NCI-H1436 treated with DMSO at 0.1 percent for 48 hours (cell line): ENCODE results near the gene PLP1.
A peak's percentile ranks its signal among the peaks of the same experiment; 100 is the strongest.
"Not testable (repeated sequence)": the region's sequence is repeated elsewhere in the genome, so short reads cannot be mapped to it uniquely, and the experiment has no call there.

Source experiments
- DNase-seq: peaks from one replicate; lab custom pipeline; 2025; lab: John Stamatoyannopoulos, UW

The PLP1 gene, protein sequence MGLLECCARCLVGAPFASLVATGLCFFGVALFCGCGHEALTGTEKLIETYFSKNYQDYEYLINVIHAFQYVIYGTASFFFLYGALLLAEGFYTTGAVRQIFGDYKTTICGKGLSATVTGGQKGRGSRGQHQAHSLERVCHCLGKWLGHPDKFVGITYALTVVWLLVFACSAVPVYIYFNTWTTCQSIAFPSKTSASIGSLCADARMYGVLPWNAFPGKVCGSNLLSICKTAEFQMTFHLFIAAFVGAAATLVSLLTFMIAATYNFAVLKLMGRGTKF

DNA sequence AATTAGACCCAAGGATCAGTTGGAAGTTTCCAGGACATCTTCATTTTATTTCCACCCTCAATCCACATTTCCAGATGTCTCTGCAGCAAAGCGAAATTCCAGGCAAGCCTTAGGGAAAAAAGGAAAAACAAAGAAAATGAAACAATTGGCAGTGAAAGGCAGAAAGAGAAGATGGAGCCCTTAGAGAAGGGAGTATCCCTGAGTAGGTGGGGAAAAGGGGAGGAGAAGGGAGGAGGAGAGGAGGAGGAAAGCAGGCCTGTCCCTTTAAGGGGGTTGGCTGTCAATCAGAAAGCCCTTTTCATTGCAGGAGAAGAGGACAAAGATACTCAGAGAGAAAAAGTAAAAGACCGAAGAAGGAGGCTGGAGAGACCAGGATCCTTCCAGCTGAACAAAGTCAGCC is at the start of gene PLP1:
Gene PLP1 (plus strand): TSS at position 295 of the 400 bp plus-strand sequence. CDS start 156 bp downstream, outside the sequence.
- no peak for DNase-seq

DNA sequence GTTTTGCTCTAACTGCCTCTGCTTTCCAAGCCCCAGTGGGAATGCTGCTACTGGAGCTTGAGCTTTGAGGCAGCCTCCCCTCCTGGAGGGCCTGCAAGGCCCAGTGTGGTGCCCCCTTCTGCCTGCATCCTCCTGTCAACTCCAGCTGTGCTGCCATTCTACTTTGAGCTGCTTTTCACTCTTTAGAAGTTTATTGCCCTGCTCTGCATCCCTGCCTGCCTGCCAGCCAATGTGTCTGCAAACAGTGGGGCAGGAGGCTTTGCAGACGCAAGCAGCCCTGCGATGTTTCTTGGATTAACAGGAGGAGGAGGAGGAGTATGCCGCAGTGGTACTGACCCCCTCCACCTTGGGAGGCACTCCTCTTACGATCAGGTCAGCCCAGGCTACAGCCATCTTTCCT is 49.5 kb upstream of the PLP1 start:
- DNase-seq: no peak

DNA sequence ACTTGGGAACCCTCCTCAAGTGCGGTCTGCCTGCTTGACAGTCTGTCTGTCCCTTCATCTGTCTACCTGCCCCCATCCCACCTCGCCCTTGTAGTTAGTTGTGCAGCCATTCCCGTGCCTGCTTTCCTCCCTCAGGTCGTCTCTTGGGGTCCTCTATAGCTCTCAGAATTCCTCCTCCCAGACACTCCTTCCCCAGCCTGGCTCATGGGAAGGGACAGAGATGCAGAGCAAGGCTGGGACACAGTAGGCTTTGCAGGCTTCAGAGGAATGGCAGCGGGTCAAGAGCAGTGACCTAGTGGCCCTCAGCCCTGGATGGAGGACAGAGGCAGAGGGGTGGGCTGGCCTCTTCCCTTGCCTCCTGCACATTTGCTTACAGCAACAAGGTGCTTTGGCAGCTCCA is 47.6 kb upstream of the PLP1 start:
- no peak for DNase-seq

DNA sequence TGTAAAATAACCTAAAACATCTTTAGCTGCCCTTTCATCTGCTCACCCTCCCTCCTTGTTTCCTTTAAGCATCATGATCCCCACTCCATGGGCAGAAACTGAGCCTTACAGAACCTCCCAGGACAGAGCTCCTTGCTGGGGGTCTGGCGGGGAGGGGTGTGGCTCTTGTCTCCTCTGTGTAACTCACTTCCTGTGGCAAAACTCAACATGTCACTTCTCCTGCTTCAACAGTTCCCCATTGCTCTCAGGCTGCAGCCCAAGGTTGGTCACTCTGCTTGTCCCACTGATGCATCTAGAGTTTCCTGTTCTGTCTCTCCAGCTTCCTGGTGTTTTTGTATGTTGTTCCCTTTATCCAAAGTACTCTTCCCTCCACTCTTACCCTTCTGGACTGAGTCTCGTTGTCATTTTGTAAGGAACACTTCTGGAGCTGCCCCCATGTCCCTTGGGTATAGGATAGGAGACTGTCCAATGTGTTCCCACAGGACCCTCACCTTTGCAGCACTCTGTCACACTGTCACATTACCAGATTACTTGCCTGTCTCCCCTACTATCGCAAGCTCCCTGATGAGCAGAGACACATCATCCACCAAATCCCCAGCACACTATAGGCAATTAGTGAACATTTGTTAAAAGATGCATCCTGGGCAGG is 46.4 kb upstream of the PLP1 start:
- no peak for DNase-seq

DNA sequence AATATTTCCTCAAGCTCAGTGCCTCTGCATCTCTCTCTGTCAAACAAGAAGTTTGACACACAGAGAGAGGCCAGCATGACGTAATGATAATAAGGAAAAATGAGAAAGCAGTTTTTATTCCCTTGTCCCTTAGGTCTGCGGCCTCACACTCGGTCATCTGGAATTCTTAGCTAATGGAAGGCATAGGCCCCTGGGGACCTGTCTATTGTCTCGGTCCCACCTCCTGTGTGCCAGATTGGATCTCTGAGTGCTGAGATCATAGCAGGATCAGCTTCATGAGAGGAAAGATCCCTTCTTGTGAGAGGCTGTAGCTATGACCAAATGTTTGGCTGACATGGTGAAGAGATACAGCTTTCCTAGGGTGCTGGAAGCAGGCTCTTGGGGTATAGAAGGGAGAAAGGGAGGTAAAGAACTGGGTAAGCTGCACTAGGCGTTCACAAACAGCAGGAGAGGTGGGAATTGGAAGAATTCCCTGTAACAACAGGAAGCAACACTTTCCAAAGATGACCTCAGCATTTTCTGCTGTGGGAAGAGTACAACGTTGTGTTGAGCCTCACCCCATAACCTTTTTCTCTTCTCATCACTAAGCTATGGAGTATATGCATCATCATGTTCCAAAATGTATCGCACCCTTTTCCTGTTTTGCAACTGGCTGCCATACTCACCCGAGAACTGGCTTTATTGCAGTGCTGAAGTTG is 45.7 kb upstream of the PLP1 start:
- DNase-seq: no peak

DNA sequence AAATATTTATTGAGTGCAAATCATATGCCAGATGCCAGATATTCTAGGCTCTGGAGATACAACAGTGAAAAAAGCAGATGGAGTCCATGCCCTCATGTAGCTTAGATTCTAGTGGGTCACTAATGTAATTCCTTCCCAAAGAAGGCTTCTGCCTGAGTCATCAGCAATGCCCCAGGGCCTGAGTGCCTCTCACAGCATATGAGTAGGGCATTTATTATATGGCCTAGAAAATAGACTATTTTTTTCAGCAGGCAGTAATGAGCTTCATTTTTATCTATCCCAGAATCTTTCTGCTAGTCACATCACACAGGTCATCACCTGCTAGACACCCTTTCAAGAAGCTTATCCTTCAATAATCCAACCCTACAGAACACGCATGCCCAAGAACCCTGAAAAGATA is 43.6 kb upstream of the PLP1 start:
- DNase-seq: no peak

DNA sequence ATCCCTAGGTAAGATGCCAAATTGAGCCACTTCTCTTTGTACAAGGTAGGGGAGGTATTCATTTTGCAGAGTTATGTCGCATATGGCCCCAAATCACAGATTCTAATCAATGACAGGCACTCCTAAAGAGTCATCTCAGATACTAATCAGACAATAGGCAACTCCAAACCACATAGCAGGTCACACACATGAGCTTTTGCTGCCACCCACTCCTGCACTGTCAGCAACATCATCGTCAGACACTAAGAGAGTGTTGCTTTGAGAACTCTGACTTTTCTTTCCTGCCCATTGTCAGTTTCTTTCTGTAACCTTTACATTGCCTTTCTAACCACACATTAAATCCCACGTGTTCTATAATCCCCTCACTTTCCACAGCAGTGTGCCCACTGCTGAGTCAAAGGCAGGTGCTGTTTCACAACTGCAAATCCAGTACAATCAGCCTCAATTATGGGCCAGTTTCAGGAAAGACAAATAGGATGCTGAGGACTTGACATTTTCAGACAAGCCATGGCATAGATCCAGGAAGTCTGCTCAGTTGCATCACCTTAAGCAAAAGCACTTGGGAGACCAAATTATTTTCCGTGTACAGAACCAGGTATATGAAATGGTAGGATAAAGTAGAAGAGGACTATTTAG is 42.4 kb upstream of the PLP1 start:
- DNase-seq: no peak

DNA sequence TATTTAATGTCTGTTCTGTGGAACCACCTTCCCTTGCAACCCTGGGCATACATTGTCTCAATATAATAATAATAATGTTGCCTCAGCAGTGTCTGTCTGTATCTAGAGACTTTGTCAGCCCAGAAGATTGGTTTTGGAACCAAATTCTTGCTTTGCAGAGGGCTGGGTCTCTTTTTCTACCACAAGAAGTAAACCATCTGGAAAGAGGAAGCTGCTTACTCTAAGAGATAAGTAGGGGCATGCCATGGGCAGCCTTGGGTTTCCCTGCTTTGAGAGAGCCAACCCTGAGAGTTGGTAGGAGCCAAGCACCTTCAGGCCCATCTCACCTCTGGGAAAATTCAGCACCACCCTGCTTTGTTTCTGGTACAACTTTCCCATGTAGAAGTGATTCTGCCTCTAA is 38.9 kb upstream of the PLP1 start:
- DNase-seq: no peak

DNA sequence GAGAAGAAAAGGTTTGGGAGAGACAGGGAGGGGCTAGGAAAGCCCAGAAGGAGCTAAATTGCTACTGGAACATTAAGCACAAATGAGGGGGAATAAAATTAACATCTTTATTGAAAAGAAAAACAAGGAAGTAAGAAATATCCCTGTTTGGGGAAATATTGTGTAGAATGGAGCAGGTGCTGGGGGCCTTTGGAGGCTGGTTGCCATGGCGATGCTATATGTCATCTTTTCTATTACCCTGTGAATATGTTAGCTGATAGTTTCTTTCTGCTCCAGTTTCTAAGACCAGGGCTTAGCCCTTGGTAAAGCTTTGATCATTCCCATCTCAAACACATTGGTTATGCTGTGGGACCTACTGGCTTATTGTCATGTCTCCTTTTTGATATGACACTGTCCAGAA is 37.2 kb upstream of the PLP1 start:
- no peak for DNase-seq

DNA sequence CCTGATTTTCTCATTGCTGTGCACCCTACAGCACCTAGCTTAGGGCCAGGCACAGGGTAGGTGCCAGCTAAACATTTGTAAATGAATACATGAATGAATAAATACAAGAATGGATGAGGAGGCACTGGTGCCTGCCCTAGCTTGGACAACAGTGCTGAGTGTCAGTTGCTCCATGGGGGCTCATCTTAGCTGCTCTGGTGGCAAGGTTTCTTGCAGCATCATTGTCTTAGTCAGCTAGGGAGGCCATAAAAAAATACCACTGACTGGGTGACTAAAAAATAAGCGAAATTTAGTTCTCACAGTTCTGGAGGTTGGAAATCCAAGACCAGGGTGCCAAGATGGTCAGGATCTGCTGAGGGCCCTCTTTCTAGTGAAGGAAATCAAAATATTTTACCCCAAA is 34.8 kb upstream of the PLP1 start:
- DNase-seq: no peak

DNA sequence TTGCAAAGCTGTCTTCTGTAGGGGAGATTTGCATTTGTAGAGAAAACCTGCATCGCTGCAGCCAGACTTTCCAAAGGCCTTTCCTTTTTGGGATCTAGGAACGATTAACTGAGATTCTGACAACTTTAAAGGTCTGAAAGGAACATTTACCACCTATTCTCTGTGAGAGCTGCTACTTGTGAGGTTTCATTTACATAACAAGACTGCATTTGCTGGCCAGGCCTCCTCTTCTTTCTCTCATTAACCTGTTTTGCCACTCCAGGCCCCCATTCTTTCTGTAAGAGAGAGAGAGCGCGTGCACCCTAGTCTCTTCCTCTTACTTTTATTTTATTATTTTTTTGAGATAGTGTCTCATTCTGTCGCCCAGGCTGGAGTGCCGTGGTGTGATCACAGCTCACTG is 34.3 kb upstream of the PLP1 start:
- DNase-seq: no peak

DNA sequence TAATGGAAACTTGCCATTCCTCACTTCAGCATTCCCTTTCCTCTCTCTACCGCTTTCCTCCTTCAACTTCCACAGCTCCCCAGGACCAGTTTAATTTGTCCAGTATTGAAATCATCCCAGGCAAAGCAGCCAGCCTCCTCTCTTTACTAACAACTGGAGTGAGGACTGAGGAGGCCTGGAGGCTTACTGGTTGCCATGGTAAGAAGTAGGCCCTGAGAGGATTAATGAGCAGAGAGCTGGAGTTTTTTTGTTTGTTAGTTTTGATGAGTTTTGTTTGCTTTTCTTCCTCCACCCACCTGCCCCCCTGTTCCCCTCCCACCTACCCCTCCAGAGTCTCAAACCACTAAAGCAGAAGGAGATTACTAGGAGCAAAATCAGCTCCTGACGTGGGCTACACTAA is 29.5 kb upstream of the PLP1 start:
- DNase-seq: no peak

DNA sequence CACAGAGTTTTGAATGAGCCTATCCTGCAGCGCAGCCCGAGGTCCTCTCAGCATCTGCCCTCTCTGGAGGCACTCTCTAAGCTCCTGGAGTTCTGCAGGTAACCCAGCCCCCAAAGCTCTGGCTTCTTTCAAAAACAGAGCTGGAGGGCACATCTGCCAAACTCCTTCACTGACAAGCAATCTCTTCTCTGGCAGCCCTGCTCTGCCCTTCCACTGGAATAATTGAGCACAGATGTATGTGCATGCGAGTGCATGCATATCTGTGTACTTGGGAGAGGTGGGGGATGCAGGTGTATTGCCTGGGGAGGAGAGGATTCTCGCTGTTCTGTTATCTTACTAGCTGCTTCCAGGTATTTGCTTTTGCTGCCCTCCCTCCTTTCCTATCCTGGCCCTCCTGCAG is 22.2 kb upstream of the PLP1 start:
- DNase-seq: no peak

DNA sequence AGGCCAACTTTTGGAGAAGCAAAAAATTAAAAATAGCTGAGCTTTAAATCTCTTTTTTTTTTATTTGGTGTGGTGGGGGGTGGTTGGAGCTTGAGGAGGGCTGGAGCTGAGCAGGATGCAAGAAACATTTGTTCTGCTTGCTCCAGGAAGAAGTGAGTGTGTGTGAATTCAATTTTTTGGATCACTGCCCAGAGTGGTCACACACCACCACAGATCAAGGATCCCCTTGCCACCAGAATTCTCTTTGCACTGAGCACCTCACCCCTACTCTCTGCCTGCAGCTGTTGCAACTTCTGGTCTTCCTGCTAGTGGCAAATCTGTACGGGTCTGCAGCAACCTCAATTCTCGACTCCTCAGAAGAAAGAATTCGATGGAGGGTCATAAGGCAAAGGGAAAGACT is 19.9 kb upstream of the PLP1 start:
- no peak for DNase-seq

DNA sequence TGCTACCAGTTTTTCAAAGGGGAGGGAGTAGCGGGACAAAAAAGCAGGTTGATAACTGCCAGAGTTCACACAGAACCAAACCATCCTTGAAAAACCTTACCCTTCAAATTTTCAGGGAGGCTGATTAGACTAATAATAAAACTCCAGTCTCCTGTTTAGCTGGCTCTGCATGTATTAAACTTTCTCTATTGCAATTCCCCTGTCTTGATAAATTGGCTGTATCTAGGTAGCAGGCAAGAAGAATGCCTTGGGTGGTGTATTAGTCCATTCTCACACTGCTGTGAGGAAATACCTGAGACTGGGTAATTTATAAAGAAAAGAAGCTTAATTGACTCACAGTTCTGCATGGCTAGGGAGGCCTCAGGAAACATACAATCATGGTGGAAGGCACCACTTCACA is 18.1 kb upstream of the PLP1 start:
- no peak for DNase-seq

DNA sequence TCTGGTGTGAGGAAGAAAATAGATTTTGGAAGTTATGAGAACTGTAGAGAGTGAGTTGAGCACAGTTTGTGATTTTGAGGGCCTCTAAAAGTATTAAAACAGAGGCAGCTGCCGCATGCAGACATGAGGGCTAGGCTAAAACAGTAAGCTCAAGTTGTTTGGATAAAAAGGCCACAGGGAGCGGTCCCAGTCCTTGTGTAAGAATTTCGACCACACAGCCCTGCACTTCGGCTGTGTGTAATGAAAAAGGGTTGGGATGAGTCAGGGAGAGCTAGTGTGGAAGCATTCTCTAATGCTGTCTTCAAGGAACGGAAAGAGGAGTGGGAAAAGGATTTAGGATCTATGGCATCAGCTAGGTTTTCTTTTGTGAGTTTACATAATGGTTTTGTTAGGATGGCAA is 13.1 kb upstream of the PLP1 start:
- DNase-seq: not testable (repeated sequence)

DNA sequence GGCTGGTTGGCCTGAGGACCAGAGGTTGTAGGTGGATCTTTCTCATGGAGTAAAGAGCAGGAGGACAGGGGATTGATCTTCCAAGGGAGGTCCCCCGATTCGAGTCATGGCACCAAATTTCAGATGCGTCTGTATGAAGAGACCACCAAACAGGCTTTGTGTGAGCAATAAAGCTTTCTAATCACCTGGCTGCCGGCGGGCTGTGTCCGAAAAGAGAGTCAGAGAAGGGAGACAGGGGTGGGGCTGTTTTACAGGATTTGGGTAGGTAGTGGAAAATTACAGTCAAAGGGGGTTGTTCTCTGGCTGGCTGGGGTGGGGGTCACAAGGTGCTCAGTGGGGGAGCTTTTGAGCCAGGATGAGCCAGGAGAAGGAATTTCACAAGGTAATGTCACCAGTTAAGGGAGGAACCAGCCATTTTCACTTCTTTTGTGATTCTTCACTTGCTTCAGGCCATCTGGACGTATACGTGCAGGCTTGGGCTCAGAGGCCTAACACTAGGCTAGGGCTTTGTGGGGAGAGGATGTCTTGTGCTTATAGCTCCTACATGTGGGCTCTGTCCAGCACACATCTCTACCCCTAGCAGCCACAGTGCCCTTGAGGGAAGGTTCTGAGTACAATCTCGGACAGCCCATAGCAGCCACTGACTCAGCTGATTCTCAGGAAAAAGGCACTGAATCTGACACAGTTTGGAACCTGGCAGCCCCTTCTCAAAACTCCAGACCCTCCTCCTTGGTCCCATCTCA is 9.7 kb upstream of the PLP1 start:
- DNase-seq: not testable (repeated sequence)

DNA sequence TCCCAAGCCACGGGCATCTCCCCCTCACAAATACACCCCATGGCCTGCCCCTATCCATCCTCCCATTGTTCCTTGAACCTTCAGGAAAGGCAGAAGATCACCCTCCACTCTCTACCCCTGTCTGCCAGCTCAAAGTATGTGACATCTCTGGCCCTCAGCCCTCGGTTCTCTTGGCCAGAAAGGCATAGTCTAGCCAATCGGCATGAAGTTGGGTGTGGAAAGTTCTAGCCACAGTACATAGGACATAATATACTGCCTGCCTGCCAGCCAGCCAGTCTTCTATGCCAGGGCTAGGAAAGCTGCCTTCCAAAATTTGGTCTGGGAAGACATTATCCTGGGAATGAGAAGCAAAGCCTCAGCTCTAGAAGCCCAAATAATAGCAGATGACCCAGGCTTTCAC is 3.2 kb upstream of the PLP1 start:
- DNase-seq: no peak

DNA sequence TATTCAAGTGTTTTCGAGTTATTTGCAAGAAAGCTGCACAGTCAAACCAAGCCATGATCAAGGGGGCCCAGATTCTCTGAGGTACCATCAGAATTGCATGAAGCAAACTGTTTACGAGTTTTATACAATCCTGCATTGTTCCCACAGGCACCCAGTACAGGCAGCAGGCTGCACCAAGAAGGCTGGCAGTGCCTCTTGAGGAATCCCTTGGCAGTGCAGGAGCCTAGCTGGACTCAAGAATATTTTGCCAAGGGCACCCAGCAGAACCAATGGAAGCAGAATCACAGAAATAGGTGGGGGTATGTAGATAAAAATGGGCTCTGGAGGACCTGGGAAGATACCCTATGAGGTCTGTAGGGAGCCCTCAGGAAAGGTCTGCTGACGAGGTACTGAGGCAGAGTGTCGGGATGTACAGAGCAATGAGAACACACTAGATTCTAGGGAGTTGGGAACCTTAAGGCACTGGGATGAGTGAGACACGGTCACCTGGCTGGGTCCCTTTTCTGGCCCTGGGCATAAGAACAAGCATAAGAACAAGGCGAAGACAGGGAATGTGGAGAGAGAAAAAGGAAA is 2.5 kb upstream of the PLP1 start:
- peak; percentile 5 for DNase-seq

DNA sequence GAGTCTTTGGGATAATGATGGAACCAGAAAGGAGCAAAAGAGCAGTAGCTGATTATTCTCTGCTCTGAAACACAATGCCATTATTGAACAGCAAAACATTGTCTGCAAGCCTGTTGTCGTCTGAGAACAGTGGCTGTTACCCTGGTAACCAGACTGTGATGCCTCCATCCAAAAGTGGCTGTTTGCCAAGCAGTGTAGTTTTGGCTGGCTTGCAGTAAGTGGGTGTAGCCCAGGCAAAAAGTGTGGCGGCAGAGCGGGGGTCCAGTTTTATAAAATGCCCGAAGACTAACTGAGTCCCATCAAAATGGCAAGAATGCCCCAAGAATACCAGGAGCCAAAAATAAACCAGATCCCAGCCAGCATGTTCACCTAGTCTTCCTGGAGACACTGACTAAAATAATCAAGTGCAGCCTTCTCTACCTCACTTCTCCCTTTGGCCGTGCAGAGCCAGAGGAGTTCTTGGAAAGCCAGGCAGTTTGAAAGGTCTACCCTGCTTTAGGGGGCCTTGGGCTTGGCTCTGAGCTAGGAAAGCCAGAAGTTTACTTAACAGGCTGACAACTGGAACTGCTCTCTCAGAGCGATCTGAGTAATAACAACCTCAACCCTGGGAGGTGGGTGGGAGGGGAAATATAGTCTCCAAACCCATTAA is 2.6 kb downstream of the PLP1 start:
- DNase-seq: no peak

DNA sequence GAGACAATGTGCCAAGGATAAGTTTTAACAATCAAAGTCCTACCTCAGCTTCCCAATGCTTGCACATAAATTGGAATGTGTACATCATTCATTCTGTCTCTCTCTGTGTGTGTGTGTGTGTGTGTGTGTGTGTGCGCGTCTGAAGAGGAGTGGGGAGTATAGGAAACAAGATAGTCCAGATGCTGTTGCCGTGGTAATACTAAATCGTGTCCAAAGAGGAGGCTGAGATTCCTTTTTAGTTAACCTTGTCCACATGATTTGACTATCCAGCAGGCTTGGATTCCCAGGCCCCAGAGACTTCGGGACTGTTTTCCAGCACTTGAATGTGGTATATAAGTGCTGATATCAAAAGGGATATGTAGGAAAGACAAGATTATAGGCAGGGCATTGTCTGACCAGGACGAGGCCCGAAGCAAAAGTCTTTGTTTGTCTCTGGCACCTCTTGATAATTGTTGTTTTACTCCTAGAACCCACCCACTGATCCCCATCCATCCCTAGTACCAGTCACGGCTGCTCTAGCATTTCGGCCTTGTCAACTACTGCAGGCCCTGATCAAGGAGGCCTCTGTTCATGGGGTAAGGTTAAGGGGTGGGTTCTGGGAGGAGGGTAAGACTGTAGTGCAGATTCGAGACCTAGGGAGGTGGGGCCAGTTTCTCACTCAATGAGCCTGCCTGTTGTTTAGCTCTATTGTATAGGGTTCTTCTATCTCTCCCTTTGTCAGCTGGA is 3.9 kb downstream of the PLP1 start:
- DNase-seq: no peak
